GM19438 (cell line): ENCODE data around the gene RTL3.

Experiments used
- ATAC-seq: cut with Tn5 transposase; IDR thresholded peaks from one replicate; pipeline ENCODE4 v1.9.1; 2021; ENCODE audit warnings: low read depth; ENCODE audit not compliant: unreplicated experiment

The RTL3 gene

GRCh38 chrX:78622831-78623230 is 36.3 kb downstream of the RTL3 start:
- no peak for ATAC-seq

GRCh38 chrX:78619834-78620233 is 39.3 kb downstream of the RTL3 start:
- no peak for ATAC-seq

GRCh38 chrX:78618987-78619386 is 40.1 kb downstream of the RTL3 start:
- ATAC-seq = no peak

- ATAC-seq = no peak
Measured at GRCh38 chrX:78614264-78614663, 44.9 kb downstream of the RTL3 start.
